Esophagus (tissue), 2 donors: ENCODE measurements around the gene APOA4. TPM values are rescaled to one million over a fixed set of nuclear protein-coding genes. Genes with fewer than 3 reads are reported as not detected.

ENCODE experiments used
- H3K27ac ChIP-seq, 2 donors: one replicate each; pipeline ENCODE4 v1.5.1; 2013; ENCODE audit warnings: low read depth in 2 of 2, mild to moderate bottlenecking in 2 of 2, inconsistent platforms in 1 of 2, low read length in 1 of 2, moderate library complexity in 1 of 2
- H3K27me3 ChIP-seq, 2 donors: one replicate each; pipeline ENCODE4 v1.6.1; 2013; ENCODE audit warnings: low read length in 2 of 2, control low read depth in 1 of 2, mild to moderate bottlenecking in 1 of 2; ENCODE audit not compliant: insufficient read depth in 2 of 2, control insufficient read depth in 1 of 2
- H3K36me3 ChIP-seq, 2 donors: one replicate each; pipeline ENCODE4 v1.6.1; 2013; ENCODE audit warnings: low read length in 1 of 2; ENCODE audit not compliant: control insufficient read depth in 2 of 2, insufficient read depth in 2 of 2
- H3K4me1 ChIP-seq, 2 donors: one replicate each; pipeline ENCODE4 v1.6.1; 2013; ENCODE audit warnings: low read length in 1 of 2; ENCODE audit not compliant: control insufficient read depth in 2 of 2, insufficient read depth in 2 of 2
- H3K4me3 ChIP-seq, 2 donors: one replicate each; pipeline ENCODE4 v1.5.1; 2013; ENCODE audit warnings: low read length in 2 of 2, mild to moderate bottlenecking in 2 of 2, low read depth in 1 of 2, moderate library complexity in 1 of 2
- H3K9me3 ChIP-seq, 2 donors: one replicate each; pipeline ENCODE4 v1.6.1; 2013; ENCODE audit warnings: mild to moderate bottlenecking in 2 of 2, low read depth in 1 of 2, low read length in 1 of 2, moderate library complexity in 1 of 2; ENCODE audit not compliant: control insufficient read depth in 2 of 2, insufficient read depth in 1 of 2
- WGBS, 2 donors: extraction: QIAGEN DNeasy Blood & Tissue Kit; methylation state at CpG; one replicate each; pipeline ENCODE4 v1.1.7; 2013; 5-methylcytosine and 5-hydroxymethylcytosine counted together
- polyA plus RNA-seq, 2 donors: library from polyadenylated mRNA; stranded (reverse); fragments of 200-250 nt; gene quantifications; one replicate each; pipeline ENCODE4 v1.2.3, GENCODE V29; 2013
- donor health status: healthy with polysubstance abuse.
- donor health status: Bipolar disorder and iron deficiency.

The APOA4 gene
- polyA plus RNA-seq, 2 donors, result 0.05 to 0.06 TPM

DNA sequence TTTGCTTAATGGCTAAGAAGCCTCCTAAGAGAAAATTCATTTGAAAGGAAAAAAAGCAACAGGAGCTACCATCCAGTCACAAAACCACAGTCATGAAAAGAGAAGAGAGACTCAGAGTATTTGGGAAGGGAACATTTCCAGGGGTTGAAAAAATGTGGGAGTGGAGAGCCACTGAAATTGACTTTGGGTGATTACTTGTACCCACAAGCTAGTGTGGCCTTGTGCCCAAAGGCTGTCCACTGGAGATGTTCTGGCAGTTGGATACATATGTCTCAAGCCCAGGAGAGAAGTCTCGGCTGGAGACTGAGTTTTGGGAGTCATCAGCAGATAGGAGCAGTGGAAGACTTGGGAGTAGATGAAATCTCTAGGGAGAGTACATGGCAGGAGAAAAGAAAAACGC lies 28.3 kb downstream of the APOA4 start:
- Histone ChIP-seq H3K4me3 (no peak overlapping the region), H3K9me3 (no peaks in the 10 kb centered on the region), H3K4me1 (peaks cover 0 to 7% of the 10 kb centered on the region in 2 donors), H3K36me3 (no peaks in the 10 kb centered on the region), H3K27me3 (no peaks in the 10 kb centered on the region), H3K27ac (no peak overlapping the region)
- 83 to 89% methylated on average over 2 of the region's 2 CpGs for WGBS, 2 donors

GRCh38 chr11:116793772-116794097 lies 29.4 kb downstream of the APOA4 start:
- WGBS, 2 donors, result 100% methylated on average over 1 of the region's 1 CpG
- no peaks in the 10 kb centered on the region for H3K36me3 ChIP-seq
- H3K27me3 ChIP-seq, result no peaks in the 10 kb centered on the region
- no peak overlapping the region for H3K27ac ChIP-seq
- no peak overlapping the region for H3K4me3 ChIP-seq
- H3K4me1 ChIP-seq, result peaks cover 1 to 7% of the 10 kb centered on the region in 2 donors
- H3K9me3 ChIP-seq, result no peaks in the 10 kb centered on the region

DNA sequence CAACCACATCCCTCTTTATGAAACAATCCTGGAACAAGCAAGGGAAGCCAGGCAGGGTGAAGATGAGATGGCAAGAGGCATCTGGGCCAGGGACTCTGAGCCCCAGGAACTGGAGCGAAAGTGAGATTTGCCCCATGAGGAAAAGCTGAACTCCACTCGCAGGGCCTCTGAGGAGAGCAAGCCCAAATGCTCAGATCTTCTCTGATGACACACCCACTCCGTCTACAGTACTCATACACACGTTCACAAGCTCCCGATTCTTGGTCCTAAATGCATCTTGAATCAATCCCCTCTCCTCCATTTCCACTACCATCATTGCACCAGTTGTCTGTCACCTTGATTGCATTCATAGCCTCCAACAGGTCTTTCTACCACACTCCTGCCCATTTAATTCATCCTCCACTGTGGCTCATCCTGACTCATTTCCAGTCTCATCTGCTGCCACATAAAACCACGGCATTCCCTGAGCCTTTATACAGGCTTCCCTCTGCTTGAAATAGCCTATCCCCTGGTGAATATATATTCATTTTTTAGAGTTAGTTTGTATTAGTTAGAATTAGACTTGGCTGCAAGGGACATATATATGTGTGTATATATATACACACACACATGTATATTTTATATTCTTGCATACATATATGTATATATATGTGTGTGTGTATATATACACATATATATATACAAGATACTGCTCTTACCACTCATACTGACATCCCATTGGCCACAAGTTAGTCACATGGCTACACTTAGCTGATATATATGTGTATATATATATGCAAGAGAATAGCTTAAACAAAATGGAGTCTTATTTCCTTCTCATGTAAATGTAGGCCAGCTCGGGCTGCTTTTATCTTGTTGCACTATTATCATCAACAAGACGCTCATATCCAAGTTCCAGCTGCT lies 30.0 kb downstream of the APOA4 start:
- H3K9me3 ChIP-seq, result no peaks in the 10 kb centered on the region
- H3K27ac ChIP-seq, result no peak overlapping the region
- no peaks in the 10 kb centered on the region for H3K36me3 ChIP-seq
- no peak overlapping the region for H3K4me3 ChIP-seq
- peaks cover 3 to 9% of the 10 kb centered on the region in 2 donors for H3K4me1 ChIP-seq
- 70 to 71% methylated on average over 8 of the region's 8 CpGs for WGBS, 2 donors
- H3K27me3 ChIP-seq, result no peaks in the 10 kb centered on the region

DNA sequence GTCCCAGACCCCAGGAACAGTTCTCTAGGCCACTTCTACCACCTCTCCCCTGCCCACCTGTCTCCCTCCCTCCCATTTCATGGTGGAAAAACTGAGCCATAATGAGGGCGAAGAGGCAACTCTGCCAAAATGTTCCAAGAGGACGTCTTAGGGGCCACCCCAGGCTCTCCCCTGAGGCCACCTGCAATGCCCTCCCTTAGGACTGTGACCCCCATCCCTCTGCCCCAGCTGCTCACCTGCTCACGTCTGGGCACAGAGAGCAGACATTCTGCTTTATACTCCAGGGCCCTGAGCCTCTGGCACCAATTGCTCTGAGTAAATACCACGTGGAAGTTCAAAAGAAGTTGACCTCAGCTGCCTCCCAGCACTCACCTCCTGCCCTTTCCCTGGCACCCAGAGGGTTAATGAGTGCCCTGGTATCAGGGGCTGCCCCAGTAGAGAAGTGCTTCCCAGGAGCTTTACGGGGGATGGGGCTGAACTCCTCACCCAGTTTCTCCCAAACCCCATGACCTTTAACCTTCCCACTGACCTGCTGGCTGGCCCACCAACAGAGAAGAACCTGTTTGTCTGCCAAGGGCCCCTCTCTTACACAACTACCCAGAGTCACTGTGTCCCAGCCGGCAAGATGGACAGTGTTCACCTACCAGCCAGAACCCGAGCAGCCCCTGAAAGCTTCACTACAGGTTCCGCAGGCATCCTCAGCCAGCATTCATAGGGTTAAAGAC lies 30.8 kb downstream of the APOA4 start:
- H3K36me3 ChIP-seq, result no peaks in the 10 kb centered on the region
- peaks cover 3 to 9% of the 10 kb centered on the region in 2 donors for H3K4me1 ChIP-seq
- 69 to 74% methylated on average over 8 of the region's 8 CpGs for WGBS, 2 donors

GRCh38 chr11:116791813-116792143 lies 31.3 kb downstream of the APOA4 start, which contains the start of gene APOA5:
APOA5 (minus strand) TSS chr11:116791879; CDS start chr11:116791860, 19 bp downstream.
- no peaks in the 10 kb centered on the region for H3K9me3 ChIP-seq
- no peak within 1 kb of the TSS for H3K27ac ChIP-seq
- H3K36me3 ChIP-seq, result no peaks in the 10 kb centered on the region
- H3K4me3 ChIP-seq, result no peak within 1 kb of the TSS
- no peaks in the 10 kb centered on the region for H3K27me3 ChIP-seq
- WGBS, 2 donors, result 86 to 89% methylated on average over 7 of the region's 7 CpGs
- H3K4me1 ChIP-seq, result peaks cover 5 to 12% of the 10 kb centered on the region in 2 donors

More for the DNA sequence above, 30.8 kb downstream of the APOA4 start:
- Histone ChIP-seq H3K27me3 (no peaks in the 10 kb centered on the region), H3K4me3 (no peak overlapping the region), H3K27ac (no peak overlapping the region), H3K9me3 (no peaks in the 10 kb centered on the region)

DNA sequence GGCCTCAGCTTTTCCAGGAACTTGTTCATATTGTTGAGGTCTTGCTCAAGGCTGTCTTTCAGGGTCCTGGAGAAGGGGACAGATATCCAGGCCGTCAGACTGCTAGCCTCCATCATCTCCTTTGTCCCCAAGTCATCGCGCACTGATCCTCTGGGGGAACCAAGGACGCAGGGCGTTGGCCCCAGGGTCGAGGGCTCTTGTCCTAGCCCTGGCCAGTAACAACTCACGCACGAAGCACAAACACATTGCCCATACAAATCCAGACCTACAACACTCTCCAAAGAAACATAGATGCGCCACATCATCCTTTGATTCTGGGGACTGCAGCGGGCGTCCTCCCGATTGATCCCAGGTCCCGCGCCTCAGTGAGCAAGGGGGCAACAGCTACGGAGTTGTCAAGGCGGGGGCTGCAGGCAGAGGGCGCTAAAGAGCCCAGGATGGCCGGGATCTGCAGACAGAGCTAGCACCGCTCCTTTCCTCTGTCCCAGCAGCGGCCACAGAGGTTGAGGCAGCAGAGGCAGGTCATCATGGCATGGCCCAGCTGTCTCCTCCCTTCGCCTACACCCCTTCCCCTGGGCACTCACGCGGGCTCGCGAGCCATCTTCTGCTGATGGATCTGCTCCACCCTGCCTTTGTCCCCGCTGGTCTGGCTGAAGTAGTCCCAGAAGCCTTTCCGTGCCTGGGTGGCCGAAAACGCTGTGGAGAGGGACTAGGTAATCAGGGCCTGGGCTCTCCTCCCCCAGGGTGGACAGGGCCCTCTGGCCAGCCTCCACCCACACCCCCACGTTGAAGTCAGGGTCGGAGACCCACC lies 31.9 kb downstream of the APOA4 start:
- Histone ChIP-seq H3K27ac (no peak overlapping the region), H3K4me1 (peaks cover 6 to 12% of the 10 kb centered on the region in 2 donors), H3K36me3 (peaks cover 0 to 4% of the 10 kb centered on the region in 2 donors), H3K4me3 (no peak overlapping the region), H3K27me3 (no peaks in the 10 kb centered on the region), H3K9me3 (no peaks in the 10 kb centered on the region)
- WGBS, 2 donors, result 27 to 36% methylated on average over 29 to 31 of the region's 31 CpGs

- no peak overlapping the region for H3K27ac ChIP-seq
- H3K9me3 ChIP-seq, result no peaks in the 10 kb centered on the region
- WGBS, 2 donors, result 85% methylated on average over 52 to 53 of the region's 53 CpGs
- peaks cover 6 to 8% of the 10 kb centered on the region in 2 donors for H3K36me3 ChIP-seq
- H3K4me1 ChIP-seq, result peaks cover 6 to 12% of the 10 kb centered on the region in 2 donors
- no peak overlapping the region for H3K4me3 ChIP-seq
- no peaks in the 10 kb centered on the region for H3K27me3 ChIP-seq
Measured at GRCh38 chr11:116790167-116791001, 32.7 kb downstream of the APOA4 start.

DNA sequence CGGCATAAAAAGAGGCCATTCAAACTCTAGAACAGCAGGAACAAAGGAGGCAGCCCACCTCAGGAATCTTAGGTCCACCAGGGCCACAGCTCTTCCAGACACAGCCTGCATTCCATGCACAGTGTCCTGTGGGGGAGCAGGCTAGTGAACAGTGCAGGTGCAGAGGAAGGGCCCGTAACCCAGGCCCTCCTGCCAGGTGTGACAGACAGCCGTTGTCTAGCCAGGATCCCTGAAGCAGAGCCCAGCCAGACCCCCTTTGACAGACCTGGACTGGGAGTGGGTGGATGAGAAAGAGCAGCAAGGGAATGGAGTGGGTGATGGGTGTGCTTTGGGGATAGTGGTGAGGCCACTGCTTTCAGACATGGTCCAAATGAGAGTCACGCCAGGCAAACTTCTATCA lies 34.1 kb downstream of the APOA4 start:
- WGBS, 2 donors, result 86 to 89% methylated on average over 4 of the region's 4 CpGs

More for the DNA sequence above, 34.1 kb downstream of the APOA4 start:
- H3K27me3 ChIP-seq, result no peaks in the 10 kb centered on the region
- H3K9me3 ChIP-seq, result no peaks in the 10 kb centered on the region
- H3K36me3 ChIP-seq, result peaks cover 18 to 19% of the 10 kb centered on the region in 2 donors
- H3K4me1 ChIP-seq, result peaks cover 6 to 12% of the 10 kb centered on the region in 2 donors
- no peak overlapping the region for H3K4me3 ChIP-seq
- no peak overlapping the region for H3K27ac ChIP-seq
